ENCODE results near the gene ATRN. TPM values are rescaled to one million over a fixed set of nuclear protein-coding genes. Genes with fewer than 3 reads are reported as not detected.

The ATRN gene
- total RNA-seq, 1 experiment from 2014 or later: 26.1 TPM

DNA sequence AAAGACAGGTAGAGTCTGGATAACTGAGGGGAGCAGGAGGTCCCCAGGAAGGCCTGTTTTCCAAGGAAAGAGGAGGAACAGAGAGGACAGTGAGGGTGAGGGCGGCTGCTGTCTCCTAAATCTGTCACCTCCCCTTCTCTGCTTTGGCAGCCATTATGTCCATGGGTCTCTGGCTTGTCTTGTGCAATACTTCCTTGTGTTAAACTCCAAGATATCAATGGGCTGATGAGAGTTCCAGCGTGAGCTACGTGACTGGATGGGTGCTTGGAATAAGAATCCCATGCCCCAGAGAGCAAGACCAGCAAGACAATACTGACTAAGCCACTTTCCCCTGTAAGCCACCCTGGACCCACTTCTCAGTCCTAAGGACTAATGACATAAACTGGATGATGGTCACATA, 37.1 kb upstream of the ATRN start:
- no peak for TF ChIP-seq EZH2 (IDR thresholded peaks at IDR 0.05; ENCODE audit: low read length, unreplicated experiment)
- TF ChIP-seq, protein P1, sequence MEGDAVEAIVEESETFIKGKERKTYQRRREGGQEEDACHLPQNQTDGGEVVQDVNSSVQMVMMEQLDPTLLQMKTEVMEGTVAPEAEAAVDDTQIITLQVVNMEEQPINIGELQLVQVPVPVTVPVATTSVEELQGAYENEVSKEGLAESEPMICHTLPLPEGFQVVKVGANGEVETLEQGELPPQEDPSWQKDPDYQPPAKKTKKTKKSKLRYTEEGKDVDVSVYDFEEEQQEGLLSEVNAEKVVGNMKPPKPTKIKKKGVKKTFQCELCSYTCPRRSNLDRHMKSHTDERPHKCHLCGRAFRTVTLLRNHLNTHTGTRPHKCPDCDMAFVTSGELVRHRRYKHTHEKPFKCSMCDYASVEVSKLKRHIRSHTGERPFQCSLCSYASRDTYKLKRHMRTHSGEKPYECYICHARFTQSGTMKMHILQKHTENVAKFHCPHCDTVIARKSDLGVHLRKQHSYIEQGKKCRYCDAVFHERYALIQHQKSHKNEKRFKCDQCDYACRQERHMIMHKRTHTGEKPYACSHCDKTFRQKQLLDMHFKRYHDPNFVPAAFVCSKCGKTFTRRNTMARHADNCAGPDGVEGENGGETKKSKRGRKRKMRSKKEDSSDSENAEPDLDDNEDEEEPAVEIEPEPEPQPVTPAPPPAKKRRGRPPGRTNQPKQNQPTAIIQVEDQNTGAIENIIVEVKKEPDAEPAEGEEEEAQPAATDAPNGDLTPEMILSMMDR (conservative IDR thresholded peaks at IDR 0.05; ENCODE audit: low read depth, low read length): no peak
- no peak for TF ChIP-seq EZH2phosphoT487 (IDR thresholded peaks at IDR 0.05; ENCODE audit: borderline replicate concordance, low read length)
- ATAC-seq (no peak), DNase-seq (no peak)
- Histone ChIP-seq H3K36me3 (ENCODE audit: low read depth, low read length) (no peaks in the 10 kb centered on the region), H3K4me2 (ENCODE audit: low read length) (no peak overlapping the region), H2AFZ (ENCODE audit: low read length) (no peak overlapping the region), H4K20me1 (ENCODE audit: low read length) (no peaks in the 10 kb centered on the region), H3F3A (ENCODE audit: low read length, unreplicated experiment) (no peaks in the 10 kb centered on the region), H3K9ac (ENCODE audit: low read length) (no peak overlapping the region), H3K9me2 (replicated peaks; ENCODE audit: low read length) (no peaks in the 10 kb centered on the region; the same call in 1 of the 2 replicates), H3K4me3 (ENCODE audit: low read length) (no peak overlapping the region), H3K4me1 (ENCODE audit: insufficient read depth, low read length) (no peaks in the 10 kb centered on the region), H3K9me3 (ENCODE audit: low read length) (no peaks in the 10 kb centered on the region), H3K27me3 (ENCODE audit: low read length) (no peaks in the 10 kb centered on the region), H3K79me2 (ENCODE audit: low read length) (no peaks in the 10 kb centered on the region), H3K27ac (ENCODE audit: low read length) (no peak overlapping the region)
- CTCF ChIA-PET: interaction anchor here (0.6 kb wide), 1 partner anchor 186 kb away, joined by 3 read pairs; no protein-coding TSS in a partner anchor
- no TSS peak for BruUV-seq (replicated peaks)
- intact Hi-C loops (cut with micrococcal nuclease): no loop called here
- POLR2A ChIA-PET (ENCODE audit: unreplicated experiment): no interaction called here

DNA sequence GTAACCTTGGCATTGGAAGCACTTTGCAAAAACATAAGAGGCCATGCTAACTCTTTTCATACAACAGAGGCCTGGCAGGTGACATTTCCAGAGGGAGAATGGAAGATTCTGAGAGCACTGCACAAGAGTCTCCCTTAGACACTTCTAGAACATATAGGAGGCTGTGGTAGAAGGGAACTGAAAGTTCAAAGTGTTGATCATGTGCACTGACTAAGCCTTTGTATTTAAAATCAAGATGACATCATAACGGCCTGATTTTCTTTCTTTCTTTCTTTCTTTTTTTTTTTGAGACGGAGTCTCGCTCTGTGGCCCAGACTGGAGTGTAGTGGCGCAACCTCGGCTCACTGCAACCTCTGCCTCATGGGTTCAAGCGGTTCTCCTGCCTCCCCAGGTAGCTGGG, 36.6 kb upstream of the ATRN start:
- ChIA-PET POLR2A (ENCODE audit: unreplicated experiment) (no interaction called here), CTCF (interaction anchor here (0.6 kb wide), 1 partner anchor 186 kb away, joined by 3 read pairs; no protein-coding TSS in a partner anchor)
- Histone ChIP-seq H3K27ac (ENCODE audit: low read length) (no peak overlapping the region), H3K27me3 (ENCODE audit: low read length) (no peaks in the 10 kb centered on the region), H3K4me2 (ENCODE audit: low read length) (no peak overlapping the region), H3K4me1 (ENCODE audit: insufficient read depth, low read length) (no peaks in the 10 kb centered on the region), H3K36me3 (ENCODE audit: low read depth, low read length) (no peaks in the 10 kb centered on the region), H3K79me2 (ENCODE audit: low read length) (no peaks in the 10 kb centered on the region), H3K9me3 (ENCODE audit: low read length) (no peaks in the 10 kb centered on the region), H3K9ac (ENCODE audit: low read length) (no peak overlapping the region), H3K9me2 (replicated peaks; ENCODE audit: low read length) (no peaks in the 10 kb centered on the region; the same call in 1 of the 2 replicates), H2AFZ (ENCODE audit: low read length) (no peak overlapping the region), H3K4me3 (ENCODE audit: low read length) (no peak overlapping the region), H3F3A (ENCODE audit: low read length, unreplicated experiment) (no peaks in the 10 kb centered on the region), H4K20me1 (ENCODE audit: low read length) (no peaks in the 10 kb centered on the region)
- no peak for TF ChIP-seq EZH2phosphoT487 (IDR thresholded peaks at IDR 0.05; ENCODE audit: borderline replicate concordance, low read length)
- TF ChIP-seq EZH2 (IDR thresholded peaks at IDR 0.05; ENCODE audit: low read length, unreplicated experiment): no peak
- TF ChIP-seq, protein P1 (conservative IDR thresholded peaks at IDR 0.05; ENCODE audit: low read depth, low read length): no peak
- intact Hi-C loops (cut with micrococcal nuclease): no loop called here
- DNase-seq (no peak), ATAC-seq (no peak)
- no TSS peak for BruUV-seq (replicated peaks)

DNA sequence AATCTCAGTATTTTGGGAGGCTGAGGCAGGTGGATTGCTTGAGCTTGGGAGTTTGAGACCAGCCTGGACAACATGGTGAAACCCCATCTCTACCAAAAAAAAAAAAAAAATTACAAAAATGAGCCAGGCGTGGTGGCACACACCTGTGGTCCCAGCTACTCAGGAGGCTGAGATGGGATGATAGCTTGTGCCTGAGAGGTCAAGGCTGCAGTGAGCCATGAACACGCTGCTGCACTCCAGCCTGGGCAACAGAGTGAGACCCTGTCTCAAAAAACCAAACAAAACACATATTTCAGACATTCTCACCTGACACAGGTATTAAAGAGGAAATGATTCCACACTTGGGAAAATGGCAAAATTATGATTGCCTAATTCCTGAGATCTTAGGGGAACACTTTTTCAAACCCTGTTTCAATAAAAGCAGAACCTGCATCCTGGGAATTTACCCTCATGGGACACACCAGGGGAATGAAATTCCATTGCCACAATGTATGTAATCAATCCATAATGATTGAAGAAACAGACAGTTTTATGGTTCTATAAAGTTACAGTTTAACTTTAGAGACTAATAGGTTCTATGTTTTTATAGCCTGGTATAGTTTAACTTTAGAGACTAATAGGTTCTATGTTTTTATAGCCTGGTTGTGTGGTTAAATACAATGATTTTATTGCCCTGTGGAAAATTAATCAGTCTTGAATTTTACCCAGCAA, 33.8 kb upstream of the ATRN start:
- TF ChIP-seq EZH2 (IDR thresholded peaks at IDR 0.05; ENCODE audit: low read length, unreplicated experiment): no peak
- TF ChIP-seq, protein P1 (conservative IDR thresholded peaks at IDR 0.05; ENCODE audit: low read depth, low read length): no peak
- no peak for TF ChIP-seq EZH2phosphoT487 (IDR thresholded peaks at IDR 0.05; ENCODE audit: borderline replicate concordance, low read length)
- Histone ChIP-seq H3F3A (ENCODE audit: low read length, unreplicated experiment) (no peaks in the 10 kb centered on the region), H3K36me3 (ENCODE audit: low read depth, low read length) (no peaks in the 10 kb centered on the region), H3K27me3 (ENCODE audit: low read length) (no peaks in the 10 kb centered on the region), H3K4me3 (ENCODE audit: low read length) (no peak overlapping the region), H3K9me2 (replicated peaks; ENCODE audit: low read length) (no peaks in the 10 kb centered on the region; the same call in 1 of the 2 replicates), H3K79me2 (ENCODE audit: low read length) (no peaks in the 10 kb centered on the region), H4K20me1 (ENCODE audit: low read length) (no peaks in the 10 kb centered on the region), H3K9me3 (ENCODE audit: low read length) (no peaks in the 10 kb centered on the region), H3K9ac (ENCODE audit: low read length) (no peak overlapping the region), H3K4me1 (ENCODE audit: insufficient read depth, low read length) (no peaks in the 10 kb centered on the region), H3K4me2 (ENCODE audit: low read length) (no peak overlapping the region), H3K27ac (ENCODE audit: low read length) (no peak overlapping the region), H2AFZ (ENCODE audit: low read length) (no peak overlapping the region)
- POLR2A ChIA-PET (ENCODE audit: unreplicated experiment): no interaction called here
- intact Hi-C loops (cut with micrococcal nuclease): no loop called here
- DNase-seq (no peak), ATAC-seq (no peak)
- no TSS peak for BruUV-seq (replicated peaks)
- CTCF ChIA-PET: no interaction called here

Data from PC-3 (cell line).